H1 (cell line): ENCODE data around the gene PSMB11. TPM values are rescaled to one million over a fixed set of nuclear protein-coding genes. Genes with fewer than 3 reads are reported as not detected.

Experiments used
- CTCF ChIA-PET: fragments of 300-600 bp; sonication (Branson Sonifier 250); formaldehyde crosslinking; loops from one replicate; lab custom pipeline; 2021; ENCODE audit not compliant: partially characterized antibody; lab: Charles Lee
- POLR2A ChIA-PET: fragments of 300-600 bp; sonication (Branson Sonifier 250); formaldehyde crosslinking; loops from one replicate; lab custom pipeline; 2021; ENCODE audit warnings: inconsistent platforms; ENCODE audit not compliant: partially characterized antibody; lab: Charles Lee
- DNase-seq, 2 experiments: peaks; one replicate each; pipeline versions ENCODE4 v3.0.0 to v3.0.0-alpha.2; 2010 to 2022; ENCODE audit warnings: low spot score in 2 of 2, low read depth in 1 of 2, mixed read lengths in 1 of 2
- FAIRE-seq: peaks from 2 replicates; lab custom pipeline; 2011; peaks lifted over from hg19 to GRCh38; lab: Jason Lieb, UNC
- H2AFZ ChIP-seq: 2 replicates; pipeline ENCODE4 v1.8.1; 2012; ENCODE audit warnings: low read length, inconsistent platforms
- H2AK5ac ChIP-seq: 2 replicates; pipeline ENCODE4 v1.6.1; 2013; ENCODE audit warnings: low read depth, low read length
- H2BK120ac ChIP-seq: replicated peaks from 2 replicates; pipeline ENCODE3; 2013; ENCODE audit warnings: low read depth, low read length, inconsistent platforms
- H2BK12ac ChIP-seq: 2 replicates; pipeline ENCODE4 v1.6.1; 2013; ENCODE audit warnings: low read depth, low read length
- H2BK15ac ChIP-seq: 2 replicates; pipeline ENCODE4 v1.6.1; 2013; ENCODE audit warnings: low read length
- H2BK20ac ChIP-seq: 2 replicates; pipeline ENCODE4 v1.6.1; 2013; ENCODE audit warnings: low read length
- H2BK5ac ChIP-seq: 2 replicates; pipeline ENCODE4 v1.6.1; 2013; ENCODE audit warnings: low read depth, low read length
- H3K14ac ChIP-seq: 2 replicates; pipeline ENCODE4 v1.6.1; 2013; ENCODE audit warnings: inconsistent platforms; ENCODE audit not compliant: insufficient read length
- H3K18ac ChIP-seq: 2 replicates; pipeline ENCODE4 v1.6.1; 2013; ENCODE audit warnings: low read length; ENCODE audit errors: extremely low read depth
- H3K23ac ChIP-seq: 2 replicates; pipeline ENCODE4 v1.6.1; 2013; ENCODE audit warnings: inconsistent platforms; ENCODE audit not compliant: insufficient read length
- H3K23me2 ChIP-seq: 2 replicates; pipeline ENCODE4 v1.6.1; 2013; ENCODE audit warnings: low read depth, low read length
- H3K27ac ChIP-seq: 2 replicates; pipeline ENCODE4 v1.6.1; 2011; ENCODE audit warnings: low read depth, low read length, inconsistent platforms
- H3K27me3 ChIP-seq, 4 experiments: replicated peaks in 1 of 4; 1 replicate in 1 of 4; 2 replicates in 3 of 4; pipeline versions ENCODE4 v1.6.1 to v1.8.1; 2011 to 2013; ENCODE audit warnings: low read length in 3 of 4, mild to moderate bottlenecking in 3 of 4, inconsistent platforms in 2 of 4, mixed read lengths in 2 of 4, moderate library complexity in 1 of 4; ENCODE audit not compliant: control insufficient read depth in 3 of 4, insufficient read depth in 3 of 4; ENCODE audit errors: extremely low read depth in 1 of 4
- H3K36me3 ChIP-seq, 4 experiments: 2 replicates each; pipeline versions ENCODE4 v1.6.1 to v1.8.1; 2011 to 2013; ENCODE audit warnings: mild to moderate bottlenecking in 4 of 4, low read length in 3 of 4, moderate library complexity in 2 of 4, control low read depth in 1 of 4, inconsistent platforms in 1 of 4; ENCODE audit not compliant: insufficient read depth in 4 of 4, control insufficient read depth in 2 of 4
- H3K4ac ChIP-seq: replicated peaks from 2 replicates; pipeline ENCODE3; 2013; ENCODE audit warnings: low read length, low read depth, mixed read lengths, inconsistent platforms; ENCODE audit not compliant: insufficient read length
- H3K4me1 ChIP-seq, 4 experiments: replicated peaks in 1 of 4; 1 replicate in 1 of 4; 2 replicates in 3 of 4; pipeline versions ENCODE4 v1.6.1 to v1.8.1; 2011 to 2013; ENCODE audit warnings: low read length in 3 of 4, inconsistent platforms in 2 of 4, mixed read lengths in 1 of 4; ENCODE audit not compliant: insufficient read depth in 4 of 4, control insufficient read depth in 3 of 4
- H3K4me2 ChIP-seq, 2 experiments: 2 replicates each; pipeline versions ENCODE4 v1.6.1 to v1.8.1; 2011 to 2013; ENCODE audit warnings: low read depth in 2 of 2, low read length in 2 of 2, control low read depth in 1 of 2, inconsistent platforms in 1 of 2, mild to moderate bottlenecking in 1 of 2; ENCODE audit not compliant: insufficient read depth in 1 of 2
- H3K4me3 ChIP-seq, 4 experiments: fragments of 200-600, 300-600 bp in 1 of 4; sonication (generic), shearing (Covaris generic), sonication (Bioruptor Twin) in 1 of 4; 2 replicates each; pipeline versions ENCODE4 v1.5.1 to v1.8.1; 2011 to 2016; ENCODE audit warnings: low read length in 4 of 4, low read depth in 3 of 4, control low read depth in 2 of 4, inconsistent platforms in 2 of 4, mild to moderate bottlenecking in 2 of 4, mixed read lengths in 1 of 4, moderate library complexity in 1 of 4; ENCODE audit not compliant: insufficient read depth in 2 of 4; ENCODE audit errors: extremely low read depth in 1 of 4
- H3K56ac ChIP-seq: replicated peaks from 2 replicates; pipeline ENCODE3; 2013; ENCODE audit warnings: low read depth, mild to moderate bottlenecking, mixed read lengths, low read length, inconsistent platforms; ENCODE audit not compliant: insufficient read length
- H3K79me1 ChIP-seq: 2 replicates; pipeline ENCODE4 v1.6.1; 2013; ENCODE audit warnings: low read depth, low read length, control low read depth
- H3K79me2 ChIP-seq, 2 experiments: 2 replicates each; pipeline versions ENCODE4 v1.6.1 to v1.8.1; 2012 to 2013; ENCODE audit warnings: low read length in 2 of 2, mild to moderate bottlenecking in 2 of 2, inconsistent platforms in 1 of 2; ENCODE audit not compliant: insufficient read depth in 2 of 2, control insufficient read depth in 1 of 2
- H3K9ac ChIP-seq, 4 experiments: replicated peaks in 1 of 4; 1 replicate in 1 of 4; 2 replicates in 3 of 4; pipeline versions ENCODE4 v1.6.1 to v1.8.1; 2011 to 2013; ENCODE audit warnings: low read depth in 3 of 4, low read length in 3 of 4, control low read depth in 2 of 4, mild to moderate bottlenecking in 2 of 4, moderate library complexity in 2 of 4, inconsistent platforms in 1 of 4; ENCODE audit errors: extremely low read depth in 1 of 4
- H3K9me3 ChIP-seq, 2 experiments: 2 replicates each; pipeline versions ENCODE4 v1.6.1 to v1.8.1; 2012 to 2013; ENCODE audit warnings: mild to moderate bottlenecking in 2 of 2, moderate library complexity in 2 of 2, control low read depth in 1 of 2, inconsistent platforms in 1 of 2, low read depth in 1 of 2, low read length in 1 of 2, mixed read lengths in 1 of 2; ENCODE audit not compliant: insufficient read depth in 2 of 2
- H4K20me1 ChIP-seq, 2 experiments: replicated peaks in 1 of 2; 2 replicates each; pipeline versions ENCODE3 to v1.8.1; 2011 to 2013; ENCODE audit warnings: inconsistent platforms in 2 of 2, low read length in 2 of 2, mild to moderate bottlenecking in 1 of 2; ENCODE audit not compliant: insufficient read depth in 2 of 2, control insufficient read depth in 1 of 2
- H4K5ac ChIP-seq: 2 replicates; pipeline ENCODE4 v1.6.1; 2013; ENCODE audit warnings: low read length, low read depth, mixed read lengths, inconsistent platforms; ENCODE audit not compliant: insufficient read length
- H4K8ac ChIP-seq: 2 replicates; pipeline ENCODE4 v1.8.0; 2013; ENCODE audit warnings: mild to moderate bottlenecking, moderate library complexity, low read length, inconsistent platforms; ENCODE audit not compliant: insufficient read depth; ENCODE audit errors: extremely low read depth
- H4K91ac ChIP-seq: replicated peaks from 2 replicates; pipeline ENCODE3; 2013; ENCODE audit warnings: low read length, mixed read lengths, inconsistent platforms; ENCODE audit not compliant: insufficient read length
- BACH1 ChIP-seq: IDR thresholded peaks from 2 replicates; pipeline ENCODE4 v1.6.1; 2012; ENCODE audit warnings: low read length, improper control_type of control experiment
- CBX5 ChIP-seq: fragments of 300-800, 300-1000 bp; sonication (generic); IDR thresholded peaks from 2 replicates; pipeline ENCODE4 v1.7.1; 2016; ENCODE audit warnings: antibody characterized with exemption, low read length, low read depth
- CHD1 ChIP-seq: IDR thresholded peaks from 2 replicates; pipeline ENCODE4 v1.6.1; 2012; ENCODE audit warnings: low read depth, low read length, improper control_type of control experiment
- GTF2F1 ChIP-seq: IDR thresholded peaks from 2 replicates; pipeline ENCODE4 v1.6.1; 2012; ENCODE audit warnings: low read depth, low read length, improper control_type of control experiment, borderline replicate concordance
- JUND ChIP-seq: IDR thresholded peaks from 2 replicates; pipeline ENCODE4 v1.6.1; 2011; ENCODE audit warnings: mild to moderate bottlenecking, improper control_type of control experiment, low read length
- PHF8 ChIP-seq: fragments of 200-600 bp; sonication (generic); conservative IDR thresholded peaks from 2 replicates; pipeline ENCODE4 v1.7.1; 2012; ENCODE audit warnings: low read depth, mild to moderate bottlenecking, inconsistent platforms, low read length, moderate library complexity
- SP1 ChIP-seq: IDR thresholded peaks from 2 replicates; pipeline ENCODE4 v1.6.1; 2011; ENCODE audit warnings: low read depth, low read length
- SP4 ChIP-seq: IDR thresholded peaks from 2 replicates; pipeline ENCODE4 v1.6.1; 2012; ENCODE audit warnings: low read length, inconsistent platforms
- TAF7 ChIP-seq: optimal IDR thresholded peaks from 2 replicates; pipeline ENCODE3; 2011; ENCODE audit warnings: low read depth, mild to moderate bottlenecking, inconsistent platforms, low read length, moderate library complexity, borderline replicate concordance
- WGBS, 2 experiments: shearing (Covaris generic) in 1 of 2; methylation state at CpG; one replicate each; pipeline versions ENCODE4 v1.1.6 to v1.1.7; 2013 to 2015; ENCODE audit warnings: low lambda C conversion rate in 2 of 2, mixed read lengths in 2 of 2, inconsistent platforms in 1 of 2, low coverage in 1 of 2, missing lambda C conversion rate in 1 of 2; ENCODE audit not compliant: insufficient replicate concordance in 2 of 2, insufficient coverage in 1 of 2, insufficient read length in 1 of 2; ENCODE audit errors: extremely low coverage in 1 of 2, missing lambda C conversion rate in 1 of 2; 5-methylcytosine and 5-hydroxymethylcytosine counted together
- polyA plus RNA-seq, 7 experiments: library from polyadenylated mRNA; depleted of rRNA in 3 of 7; stranded (reverse) in 5 of 7; unstranded in 2 of 7; fragments of >200 nt in 5 of 7; fragments of 200-250 nt in 2 of 7; gene quantifications; 1 replicate in 5 of 7; 2 replicates in 1 of 7; 4 replicates in 1 of 7; pipeline versions ENCODE4 v1.2.1 to v1.2.3, GENCODE V29; 2011 to 2013; ENCODE audit warnings: missing spikeins in 2 of 7, mixed read lengths in 2 of 7
- total RNA-seq: library from RNA; stranded (reverse); fragmentation: NEBNext Ultra II Directional; extraction: Animal tissue kit (Norgen Biotek cat#: 25700); gene quantifications from 2 replicates; pipeline ENCODE4 v1.2.1, GENCODE V29; 2021
- TF ChIP-seq, protein P1 (sequence below): IDR thresholded peaks from 2 replicates; pipeline ENCODE4 v1.6.1; 2012; ENCODE audit warnings: low read length, inconsistent platforms

PSMB11 gene
- total and polyA plus RNA-seq, 2 of the 8 experiments (the other 6 are each of a cell fraction or from before 2014, with no cell fraction given): not detected

- Histone ChIP-seq H4K91ac (no peak overlapping the region), H3K36me3 (peaks cover 0 to 10% (median 3%) of the 10 kb centered on the region in 4 experiments; a peak in 5 of 8 replicates), H2BK12ac (no peak overlapping the region), H3K79me1 (no peaks in the 10 kb centered on the region; the same call in 1 of the 2 replicates), H3K4ac (no peak overlapping the region), H3K9ac (no peak overlapping the region), H3K14ac (no peak overlapping the region), H2AFZ (no peak overlapping the region), H3K27me3 (no peaks in the 10 kb centered on the region), H3K23me2 (no peaks in the 10 kb centered on the region), H3K27ac (no peak overlapping the region), H2AK5ac (no peak overlapping the region), H3K4me2 (no peak overlapping the region), H4K5ac (no peak overlapping the region), H3K23ac (no peak overlapping the region), H4K8ac (no peak overlapping the region), H3K79me2 (no peaks in the 10 kb centered on the region), H2BK20ac (no peak overlapping the region), H3K18ac (no peak overlapping the region), H2BK15ac (no peak overlapping the region), H2BK120ac (no peak overlapping the region), H4K20me1 (no peaks in the 10 kb centered on the region), H3K4me1 (peaks cover 0 to 7% (median 0%) of the 10 kb centered on the region in 4 experiments; a peak in 1 of 7 replicates), H3K9me3 (no peaks in the 10 kb centered on the region), H3K4me3 (no peak overlapping the region), H2BK5ac (no peak overlapping the region), H3K56ac (no peak overlapping the region)
- DNase-seq (no peak), FAIRE-seq (no peak)
- no peak for TF ChIP-seq GTF2F1
- no peak for TF ChIP-seq CHD1
- no peak for TF ChIP-seq TAF7
- TF ChIP-seq SP1: no peak
- no peak for TF ChIP-seq BACH1
- TF ChIP-seq CBX5: no peak
- TF ChIP-seq, protein P1, sequence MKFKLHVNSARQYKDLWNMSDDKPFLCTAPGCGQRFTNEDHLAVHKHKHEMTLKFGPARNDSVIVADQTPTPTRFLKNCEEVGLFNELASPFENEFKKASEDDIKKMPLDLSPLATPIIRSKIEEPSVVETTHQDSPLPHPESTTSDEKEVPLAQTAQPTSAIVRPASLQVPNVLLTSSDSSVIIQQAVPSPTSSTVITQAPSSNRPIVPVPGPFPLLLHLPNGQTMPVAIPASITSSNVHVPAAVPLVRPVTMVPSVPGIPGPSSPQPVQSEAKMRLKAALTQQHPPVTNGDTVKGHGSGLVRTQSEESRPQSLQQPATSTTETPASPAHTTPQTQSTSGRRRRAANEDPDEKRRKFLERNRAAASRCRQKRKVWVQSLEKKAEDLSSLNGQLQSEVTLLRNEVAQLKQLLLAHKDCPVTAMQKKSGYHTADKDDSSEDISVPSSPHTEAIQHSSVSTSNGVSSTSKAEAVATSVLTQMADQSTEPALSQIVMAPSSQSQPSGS: no peak
- no peak for TF ChIP-seq SP4
- TF ChIP-seq PHF8: no peak
- TF ChIP-seq JUND: no peak
- WGBS, 2 experiments: 95% methylated on average over 9 of the region's 9 CpGs; no CpG with 5 or more reads in 1 of the 2 experiments
- POLR2A ChIA-PET: interaction anchor here (1.0 to 1.7 kb wide), 6 partner anchors 15 to 76 kb away, joined by 3 to 5 read pairs (median 4); partner anchors contain the start of gene PSMB5
- CTCF ChIA-PET: interaction anchor here (0.7 to 29.2 kb wide), 5 partner anchors 9 to 75 kb away, joined by 3 to 785 read pairs (median 3); partner anchors contain the start of gene AJUBA
Measured at GRCh38 chr14:23049011-23049410, 7.0 kb downstream of the PSMB11 start.
